Stomach (tissue), 4 donors: ENCODE data around the gene PBX3.

Source experiments
- POLR2A ChIP-seq, 4 donors: fragments of 450-650 bp; IDR thresholded peaks; one replicate each; pipeline ENCODE4 v1.6.1; 2016; ENCODE audit warnings: antibody characterized with exemption in 4 of 4, control low read depth in 2 of 4, mild to moderate bottlenecking in 1 of 4, moderate library complexity in 1 of 4
- TF ChIP-seq, protein P1 (sequence below), 7 experiments: fragments of 450-650 bp in 4 of 7; fragments of 200-600 bp in 3 of 7; sonication (generic) in 3 of 7; IDR thresholded peaks; one replicate each; pipeline ENCODE4 v1.5.1; 2016 to 2019; ENCODE audit warnings: antibody characterized with exemption in 7 of 7, control low read depth in 2 of 7, mild to moderate bottlenecking in 1 of 7

DNA sequence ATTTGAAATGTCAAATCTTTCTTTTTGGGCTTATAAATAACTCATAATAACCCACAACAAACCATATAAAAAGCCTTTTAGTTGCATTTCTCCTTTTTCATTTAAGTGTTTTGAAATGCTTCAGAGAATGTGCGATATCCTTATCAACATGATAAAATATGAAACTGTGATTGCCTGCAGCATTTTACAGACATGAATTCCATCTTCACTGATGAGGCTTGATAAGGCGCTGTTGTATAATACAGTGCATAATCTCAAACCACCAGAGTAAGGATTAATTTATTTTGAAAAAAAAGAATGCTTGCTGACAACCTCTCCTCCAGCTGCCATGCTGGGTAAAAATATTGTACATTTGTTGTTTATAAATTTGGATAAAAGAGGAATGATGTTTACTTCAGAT lies 216.8 kb downstream of the PBX3 start:
- no peak for TF ChIP-seq POLR2A (IDR thresholded peaks at IDR 0.05)
- TF ChIP-seq, protein P1, sequence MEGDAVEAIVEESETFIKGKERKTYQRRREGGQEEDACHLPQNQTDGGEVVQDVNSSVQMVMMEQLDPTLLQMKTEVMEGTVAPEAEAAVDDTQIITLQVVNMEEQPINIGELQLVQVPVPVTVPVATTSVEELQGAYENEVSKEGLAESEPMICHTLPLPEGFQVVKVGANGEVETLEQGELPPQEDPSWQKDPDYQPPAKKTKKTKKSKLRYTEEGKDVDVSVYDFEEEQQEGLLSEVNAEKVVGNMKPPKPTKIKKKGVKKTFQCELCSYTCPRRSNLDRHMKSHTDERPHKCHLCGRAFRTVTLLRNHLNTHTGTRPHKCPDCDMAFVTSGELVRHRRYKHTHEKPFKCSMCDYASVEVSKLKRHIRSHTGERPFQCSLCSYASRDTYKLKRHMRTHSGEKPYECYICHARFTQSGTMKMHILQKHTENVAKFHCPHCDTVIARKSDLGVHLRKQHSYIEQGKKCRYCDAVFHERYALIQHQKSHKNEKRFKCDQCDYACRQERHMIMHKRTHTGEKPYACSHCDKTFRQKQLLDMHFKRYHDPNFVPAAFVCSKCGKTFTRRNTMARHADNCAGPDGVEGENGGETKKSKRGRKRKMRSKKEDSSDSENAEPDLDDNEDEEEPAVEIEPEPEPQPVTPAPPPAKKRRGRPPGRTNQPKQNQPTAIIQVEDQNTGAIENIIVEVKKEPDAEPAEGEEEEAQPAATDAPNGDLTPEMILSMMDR (IDR thresholded peaks at IDR 0.05), result no peak
